ENCODE results near the gene RYR3.

Gene RYR3

GRCh38 chr15:33644304-33644703 lies 333.5 kb downstream of the RYR3 start:
- Histone ChIP-seq H2BK15ac (ENCODE audit: low read length) (no peak overlapping the region), H3K23ac (ENCODE audit: low read depth, low read length, poor library complexity) (peak overlapping the region; percentile 38), H4K91ac (ENCODE audit: low read depth, low read length, poor library complexity) (no peak overlapping the region), H3K18ac (ENCODE audit: low read length) (no peak overlapping the region), H3K4me2 (ENCODE audit: insufficient read depth, low read length, poor library complexity, severe bottlenecking) (no peak overlapping the region), H4K8ac (ENCODE audit: low read depth, low read length) (no peak overlapping the region), H3K9ac (ENCODE audit: low read depth, low read length, poor library complexity) (no peak overlapping the region), H3K27ac (replicated peaks; ENCODE audit: low read length) (no peak overlapping the region), H3K79me1 (ENCODE audit: low read depth, low read length) (no peaks in the 10 kb centered on the region), H3K14ac (ENCODE audit: low read length) (no peak overlapping the region), H2AK5ac (ENCODE audit: low read depth, low read length) (no peak overlapping the region), H3K27me3 (ENCODE audit: control insufficient read depth in 3 of 3, insufficient read depth in 3 of 3, low read depth in 1 of 3, low read length in 3 of 3) (no peaks in the 10 kb centered on the region), H2BK120ac (ENCODE audit: low read depth, low read length) (no peak overlapping the region), H3K4me1 (ENCODE audit: control insufficient read depth in 2 of 2, insufficient read depth in 1 of 2, low read depth in 1 of 2, low read length in 2 of 2) (peaks cover 0 to 2% of the 10 kb centered on the region in 2 donors), H3K4me3 (ENCODE audit: low read length in 2 of 2) (no peak overlapping the region), H2BK12ac (ENCODE audit: low read length) (no peak overlapping the region), H3K9me3 (replicated peaks in 1 of 2; ENCODE audit: control insufficient read depth in 2 of 2, insufficient read depth in 1 of 2, low read depth in 1 of 2, low read length in 2 of 2) (no peaks in the 10 kb centered on the region), H3K4ac (ENCODE audit: low read length) (no peak overlapping the region), H3K36me3 (replicated peaks in 1 of 2; ENCODE audit: control insufficient read depth in 2 of 2, insufficient read depth in 2 of 2, low read length in 2 of 2) (no peaks in the 10 kb centered on the region), H2BK5ac (ENCODE audit: low read length) (no peak overlapping the region), H2AFZ (ENCODE audit: low read length) (no peak overlapping the region)
- DNase-seq (ENCODE audit: low spot score): no peak
- no CpG with 5 or more reads among the region's 9 CpGs for WGBS, 2 donors (ENCODE audit: extremely low coverage in 2 of 2, insufficient read length in 2 of 2, insufficient replicate concordance in 1 of 2)

GRCh38 chr15:33646744-33647143 lies 336.0 kb downstream of the RYR3 start:
- H2AFZ ChIP-seq (ENCODE audit: low read length): no peak overlapping the region
- H3K4me1 ChIP-seq (ENCODE audit: control insufficient read depth in 2 of 2, insufficient read depth in 1 of 2, low read depth in 1 of 2, low read length in 2 of 2): no peaks in the 10 kb centered on the region
- H2BK120ac ChIP-seq (ENCODE audit: low read depth, low read length): no peak overlapping the region
- no peaks in the 10 kb centered on the region for H3K36me3 ChIP-seq (replicated peaks in 1 of 2; ENCODE audit: control insufficient read depth in 2 of 2, insufficient read depth in 2 of 2, low read length in 2 of 2)
- no peaks in the 10 kb centered on the region for H3K27me3 ChIP-seq (ENCODE audit: control insufficient read depth in 3 of 3, insufficient read depth in 3 of 3, low read depth in 1 of 3, low read length in 3 of 3)
- H3K27ac ChIP-seq (replicated peaks; ENCODE audit: low read length): no peak overlapping the region
- H4K8ac ChIP-seq (ENCODE audit: low read depth, low read length): no peak overlapping the region
- H2AK5ac ChIP-seq (ENCODE audit: low read depth, low read length): no peak overlapping the region
- no CpG with 5 or more reads among the region's 1 CpG for WGBS, 2 donors (ENCODE audit: extremely low coverage in 2 of 2, insufficient read length in 2 of 2, insufficient replicate concordance in 1 of 2)
- H3K14ac ChIP-seq (ENCODE audit: low read length): no peak overlapping the region
- H2BK12ac ChIP-seq (ENCODE audit: low read length): no peak overlapping the region
- no peak overlapping the region for H3K9ac ChIP-seq (ENCODE audit: low read depth, low read length, poor library complexity)
- no peak overlapping the region for H3K23ac ChIP-seq (ENCODE audit: low read depth, low read length, poor library complexity)
- H2BK5ac ChIP-seq (ENCODE audit: low read length): no peak overlapping the region
- H3K4me3 ChIP-seq (ENCODE audit: low read length in 2 of 2): no peak overlapping the region
- H3K4ac ChIP-seq (ENCODE audit: low read length): no peak overlapping the region
- no peaks in the 10 kb centered on the region for H3K79me1 ChIP-seq (ENCODE audit: low read depth, low read length)
- H4K91ac ChIP-seq (ENCODE audit: low read depth, low read length, poor library complexity): no peak overlapping the region
- H3K4me2 ChIP-seq (ENCODE audit: insufficient read depth, low read length, poor library complexity, severe bottlenecking): no peak overlapping the region
- no peak overlapping the region for H2BK15ac ChIP-seq (ENCODE audit: low read length)
- no peaks in the 10 kb centered on the region for H3K9me3 ChIP-seq (replicated peaks in 1 of 2; ENCODE audit: control insufficient read depth in 2 of 2, insufficient read depth in 1 of 2, low read depth in 1 of 2, low read length in 2 of 2)
- DNase-seq (ENCODE audit: low spot score): no peak
- no peak overlapping the region for H3K18ac ChIP-seq (ENCODE audit: low read length)

- no CpG with 5 or more reads among the region's 9 CpGs for WGBS, 2 donors (ENCODE audit: extremely low coverage in 2 of 2, insufficient read length in 2 of 2, insufficient replicate concordance in 1 of 2)
- Histone ChIP-seq H3K27me3 (ENCODE audit: control insufficient read depth in 3 of 3, insufficient read depth in 3 of 3, low read depth in 1 of 3, low read length in 3 of 3) (no peaks in the 10 kb centered on the region), H3K27ac (replicated peaks; ENCODE audit: low read length) (no peak overlapping the region), H3K4ac (ENCODE audit: low read length) (no peak overlapping the region), H2AFZ (ENCODE audit: low read length) (no peak overlapping the region), H2BK12ac (ENCODE audit: low read length) (no peak overlapping the region), H3K4me1 (ENCODE audit: control insufficient read depth in 2 of 2, insufficient read depth in 1 of 2, low read depth in 1 of 2, low read length in 2 of 2) (no peaks in the 10 kb centered on the region), H2AK5ac (ENCODE audit: low read depth, low read length) (no peak overlapping the region), H3K4me3 (ENCODE audit: low read length in 2 of 2) (no peak overlapping the region), H2BK15ac (ENCODE audit: low read length) (no peak overlapping the region), H2BK120ac (ENCODE audit: low read depth, low read length) (no peak overlapping the region), H3K36me3 (replicated peaks in 1 of 2; ENCODE audit: control insufficient read depth in 2 of 2, insufficient read depth in 2 of 2, low read length in 2 of 2) (no peaks in the 10 kb centered on the region), H3K23ac (ENCODE audit: low read depth, low read length, poor library complexity) (no peak overlapping the region), H4K91ac (ENCODE audit: low read depth, low read length, poor library complexity) (no peak overlapping the region), H2BK5ac (ENCODE audit: low read length) (no peak overlapping the region), H3K18ac (ENCODE audit: low read length) (no peak overlapping the region), H3K9me3 (replicated peaks in 1 of 2; ENCODE audit: control insufficient read depth in 2 of 2, insufficient read depth in 1 of 2, low read depth in 1 of 2, low read length in 2 of 2) (no peaks in the 10 kb centered on the region), H3K4me2 (ENCODE audit: insufficient read depth, low read length, poor library complexity, severe bottlenecking) (no peak overlapping the region), H3K79me1 (ENCODE audit: low read depth, low read length) (no peaks in the 10 kb centered on the region), H3K9ac (ENCODE audit: low read depth, low read length, poor library complexity) (no peak overlapping the region), H4K8ac (ENCODE audit: low read depth, low read length) (no peak overlapping the region), H3K14ac (ENCODE audit: low read length) (no peak overlapping the region)
- DNase-seq (ENCODE audit: low spot score): no peak
Measured at GRCh38 chr15:33649217-33649933, 338.6 kb downstream of the RYR3 start.

- H3K18ac ChIP-seq (ENCODE audit: low read length): no peak overlapping the region
- H3K4ac ChIP-seq (ENCODE audit: low read length): no peak overlapping the region
- H2BK120ac ChIP-seq (ENCODE audit: low read depth, low read length): no peak overlapping the region
- no peaks in the 10 kb centered on the region for H3K79me1 ChIP-seq (ENCODE audit: low read depth, low read length)
- H3K36me3 ChIP-seq (replicated peaks in 1 of 2; ENCODE audit: control insufficient read depth in 2 of 2, insufficient read depth in 2 of 2, low read length in 2 of 2): no peaks in the 10 kb centered on the region
- H3K4me2 ChIP-seq (ENCODE audit: insufficient read depth, low read length, poor library complexity, severe bottlenecking): no peak overlapping the region
- no peak overlapping the region for H3K27ac ChIP-seq (replicated peaks; ENCODE audit: low read length)
- H2AK5ac ChIP-seq (ENCODE audit: low read depth, low read length): no peak overlapping the region
- no peak overlapping the region for H3K9ac ChIP-seq (ENCODE audit: low read depth, low read length, poor library complexity)
- no peak overlapping the region for H2BK15ac ChIP-seq (ENCODE audit: low read length)
- H3K9me3 ChIP-seq (replicated peaks in 1 of 2; ENCODE audit: control insufficient read depth in 2 of 2, insufficient read depth in 1 of 2, low read depth in 1 of 2, low read length in 2 of 2): no peaks in the 10 kb centered on the region
- H2BK5ac ChIP-seq (ENCODE audit: low read length): no peak overlapping the region
- H4K91ac ChIP-seq (ENCODE audit: low read depth, low read length, poor library complexity): no peak overlapping the region
- H2AFZ ChIP-seq (ENCODE audit: low read length): no peak overlapping the region
- no peak overlapping the region for H3K23ac ChIP-seq (ENCODE audit: low read depth, low read length, poor library complexity)
- WGBS, 2 donors (ENCODE audit: extremely low coverage in 2 of 2, insufficient read length in 2 of 2, insufficient replicate concordance in 1 of 2): no CpG with 5 or more reads among the region's 3 CpGs
- H2BK12ac ChIP-seq (ENCODE audit: low read length): no peak overlapping the region
- no peak overlapping the region for H4K8ac ChIP-seq (ENCODE audit: low read depth, low read length)
- no peaks in the 10 kb centered on the region for H3K4me1 ChIP-seq (ENCODE audit: control insufficient read depth in 2 of 2, insufficient read depth in 1 of 2, low read depth in 1 of 2, low read length in 2 of 2)
- H3K4me3 ChIP-seq (ENCODE audit: low read length in 2 of 2): no peak overlapping the region
- DNase-seq (ENCODE audit: low spot score): no peak
- H3K27me3 ChIP-seq (ENCODE audit: control insufficient read depth in 3 of 3, insufficient read depth in 3 of 3, low read depth in 1 of 3, low read length in 3 of 3): no peaks in the 10 kb centered on the region
- H3K14ac ChIP-seq (ENCODE audit: low read length): no peak overlapping the region
Measured at GRCh38 chr15:33654860-33655259, 344.1 kb downstream of the RYR3 start.

Measured in neuronal stem cell (in vitro differentiated cells).